Ovary (tissue), 9 donors: ENCODE results near the gene PRXL2C. TPM values are rescaled to one million over a fixed set of nuclear protein-coding genes. Genes with fewer than 3 reads are reported as not detected.
"Not testable (repeated sequence)": the region's sequence is repeated elsewhere in the genome, so short reads cannot be mapped to it uniquely, and the experiment has no call there.

Source experiments
- DNase-seq, 5 donors: peaks; one replicate each; pipeline ENCODE4 v3.0.0-alpha.2; 2019 to 2020
- H3K27ac ChIP-seq, 2 donors: fragments of 200-600 bp; one replicate each; pipeline versions ENCODE4 v1.5.1 to v1.8.0; 2019 to 2022
- H3K27me3 ChIP-seq: fragments of 200-600 bp; one replicate; pipeline ENCODE4 v1.8.0; 2022
- H3K36me3 ChIP-seq: fragments of 200-600 bp; sonication (generic); one replicate; pipeline ENCODE4 v1.5.1; 2019
- H3K4me1 ChIP-seq: one replicate; pipeline ENCODE4 v1.8.1; 2013; ENCODE audit warnings: mild to moderate bottlenecking, moderate library complexity; ENCODE audit not compliant: insufficient read depth
- H3K4me3 ChIP-seq: fragments of 200-600 bp; sonication (generic); one replicate; pipeline ENCODE4 v1.5.1; 2017
- H3K9me3 ChIP-seq, 2 donors: fragments of 200-600 bp in 1 of 2; sonication (generic) in 1 of 2; one replicate each; pipeline versions ENCODE4 v1.5.1 to v1.8.1; 2013 to 2019; ENCODE audit warnings: mild to moderate bottlenecking in 1 of 2, moderate library complexity in 1 of 2
- CTCF ChIP-seq, 3 donors: fragments of 450-650 bp in 2 of 3; fragments of 200-600 bp in 1 of 3; IDR thresholded peaks; one replicate each; pipeline versions ENCODE4 v1.5.1 to v1.8.0; 2016 to 2022; ENCODE audit warnings: antibody characterized with exemption in 3 of 3, mild to moderate bottlenecking in 1 of 3
- EP300 ChIP-seq: sonication (generic); formaldehyde crosslinking; IDR thresholded peaks from one replicate; pipeline ENCODE4 v1.6.1; 2017; ENCODE audit warnings: antibody characterized with exemption
- POLR2A ChIP-seq: fragments of 450-650 bp; IDR thresholded peaks from one replicate; pipeline ENCODE4 v1.6.1; 2017; ENCODE audit warnings: antibody characterized with exemption, mild to moderate bottlenecking, moderate library complexity
- WGBS, 3 donors: extraction: QIAGEN DNeasy Blood & Tissue Kit in 1 of 3; methylation state at CpG; one replicate each; pipeline versions ENCODE4 v1.1.5 to v1.1.7; 2013 to 2017; 5-methylcytosine and 5-hydroxymethylcytosine counted together
- intact Hi-C, 4 donors: fragments of 100-400 bp; cut with DNase I; formaldehyde crosslinking; loops; one replicate each; pipeline versions ENCODE4 v1.11.0 to v1.15.1; 2022 to 2023
- polyA plus RNA-seq, 2 donors: library from polyadenylated mRNA; stranded (reverse); fragments of 200-250 nt in 1 of 2; fragments of 350-450 nt in 1 of 2; fragmentation: Illumina TruSeq in 1 of 2; extraction: RNeasy Lipid Tissue Mini Kit (QIAGEN cat#74804) in 1 of 2; gene quantifications; one replicate each; pipeline ENCODE4 v1.2.3, GENCODE V29; 2013 to 2014
- total RNA-seq, 7 donors: library from RNA; depleted of rRNA in 2 of 7; stranded (reverse); fragments of >200 nt in 2 of 7; fragmentation: NEBNext Ultra II Directional in 3 of 7; extraction: Animal tissue kit (Norgen Biotek cat#: 25700) in 3 of 7; gene quantifications; one replicate each; pipeline versions ENCODE4 v1.1.0 to v1.2.4, GENCODE V29; 2016 to 2023
- donor health status: DM: no; HTN: no; CAD: no; lungs with moderate emphysema.
- donor health status: DM: no; HTN: no; CAD: no.
- donor health status: Bipolar disorder and iron deficiency.
- donor health status: DM: yes; HTN: yes; CAD: no.
- donor health status: DM: no; HTN: no; CAD: no.
- donor health status: DM: yes; HTN: yes; CAD: no.

PRXL2C gene
- total and polyA plus RNA-seq, 9 donors, result 6.6 to 21.2 (median 14.0) TPM

- Histone ChIP-seq H3K36me3 (no peaks in the 10 kb centered on the region), H3K4me3 (peak overlapping the region; percentile 49), H3K27me3 (no peaks in the 10 kb centered on the region), H3K9me3 (no peaks in the 10 kb centered on the region), H3K27ac (peak overlapping the region in 1 of 2 donors; percentile 23), H3K4me1 (no peaks in the 10 kb centered on the region)
- peak; percentile 23 to 52 (median 37) for DNase-seq
- WGBS, 3 donors, result 8 to 30% (median 11%) methylated on average over 20 to 69 of the region's 69 CpGs
- TF ChIP-seq CTCF (IDR thresholded peaks at IDR 0.05) (no peak), POLR2A (no peak), EP300 (no peak)
- intact Hi-C loops, result no loop called here
These were observed 36.7 kb downstream of the PRXL2C start for GRCh38 chr9:96618209-96619123.

DNA sequence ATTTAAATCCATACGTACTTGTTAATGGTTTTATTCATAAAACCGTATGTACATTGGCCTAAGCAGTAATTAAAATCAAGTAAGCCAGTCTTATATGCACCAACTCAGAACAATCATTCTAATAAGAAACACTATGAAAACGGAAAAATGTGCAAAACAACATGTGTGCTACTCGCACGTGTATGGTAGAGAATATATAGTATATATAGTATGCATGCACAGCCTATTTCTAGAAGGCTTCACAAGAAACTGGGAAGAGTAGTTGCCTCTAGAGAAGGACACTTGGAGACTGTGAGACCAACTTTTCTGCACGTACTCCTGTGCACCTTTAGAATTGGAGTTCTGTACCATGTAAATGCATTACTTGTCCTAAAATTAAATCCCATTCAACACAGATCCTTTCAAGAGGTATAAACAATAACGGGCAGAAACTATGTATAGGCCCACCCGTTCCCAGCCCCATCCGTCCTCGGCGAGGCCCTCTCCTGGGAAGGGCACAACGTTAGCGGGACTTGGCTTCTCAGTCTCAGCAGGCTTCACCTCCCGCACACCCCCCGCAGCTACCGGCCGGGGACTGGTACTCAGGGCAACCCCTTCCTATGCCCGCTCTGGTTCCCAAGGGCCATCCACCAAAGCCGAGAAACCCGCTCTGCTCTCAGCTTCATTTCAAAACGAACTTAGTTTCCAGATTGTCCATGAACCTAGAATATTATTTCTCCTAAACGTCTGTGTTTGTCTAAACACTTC, 37.5 kb downstream of the PRXL2C start:
- intact Hi-C loops, result no loop called here
- Histone ChIP-seq H3K9me3 (no peaks in the 10 kb centered on the region), H3K4me1 (no peaks in the 10 kb centered on the region), H3K36me3 (no peaks in the 10 kb centered on the region), H3K4me3 (no peak overlapping the region), H3K27ac (no peak overlapping the region), H3K27me3 (no peaks in the 10 kb centered on the region)
- TF ChIP-seq CTCF (IDR thresholded peaks at IDR 0.05), result no peak
- no peak for TF ChIP-seq POLR2A
- no peak for TF ChIP-seq EP300
- WGBS, 3 donors, result 77 to 78% (median 77%) methylated on average over 22 of the region's 22 CpGs
- DNase-seq, result no peak

- WGBS, 3 donors, result 81 to 86% (median 84%) methylated on average over 7 of the region's 7 CpGs
- H3K27ac ChIP-seq, result no peak overlapping the region
- no peak for DNase-seq
- H3K36me3 ChIP-seq, result no peaks in the 10 kb centered on the region
- no peaks in the 10 kb centered on the region for H3K9me3 ChIP-seq
- no peak for TF ChIP-seq EP300
- no peak overlapping the region for H3K4me3 ChIP-seq
- no peaks in the 10 kb centered on the region for H3K4me1 ChIP-seq
- intact Hi-C loops, result no loop called here
- no peaks in the 10 kb centered on the region for H3K27me3 ChIP-seq
These were observed 38.2 kb downstream of the PRXL2C start for GRCh38 chr9:96616817-96617438.

- intact Hi-C loops, result no loop called here
- Histone ChIP-seq H3K27ac (no peak overlapping the region), H3K4me1 (no peaks in the 10 kb centered on the region), H3K27me3 (no peaks in the 10 kb centered on the region), H3K4me3 (no peak overlapping the region), H3K9me3 (no peaks in the 10 kb centered on the region), H3K36me3 (no peaks in the 10 kb centered on the region)
- no peak for DNase-seq
- 88 to 91% (median 90%) methylated on average over 6 of the region's 6 CpGs for WGBS, 3 donors
- TF ChIP-seq CTCF (IDR thresholded peaks at IDR 0.05) (no peak), EP300 (no peak), POLR2A (no peak)
These were observed 39.7 kb downstream of the PRXL2C start for GRCh38 chr9:96615411-96615810.

DNA sequence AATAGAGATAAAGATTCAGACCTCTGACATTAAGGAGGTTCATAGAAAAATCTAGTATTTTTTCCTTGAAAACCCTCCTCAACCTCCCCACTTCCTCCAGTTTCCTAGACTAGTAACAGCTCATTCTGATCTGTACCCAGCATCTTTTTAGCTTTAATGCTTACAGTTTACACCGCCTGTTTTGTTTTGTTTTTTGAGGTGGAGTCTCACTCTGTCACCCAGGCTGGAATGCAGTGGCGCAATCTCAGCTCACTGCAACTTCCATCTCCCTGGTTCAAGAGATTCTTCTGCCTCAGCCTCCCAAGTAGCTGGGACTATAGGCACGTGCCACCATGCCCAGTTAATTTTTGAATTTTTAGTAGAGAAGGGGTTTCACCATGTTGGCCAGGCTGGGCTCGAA, 40.5 kb downstream of the PRXL2C start:
- WGBS, 3 donors, result 82 to 88% (median 87%) methylated on average over 4 of the region's 4 CpGs
- DNase-seq, H3K27ac ChIP-seq, H3K4me3 ChIP-seq, H3K36me3 ChIP-seq, intact Hi-C loops, H3K27me3 ChIP-seq, H3K9me3 ChIP-seq, H3K4me1 ChIP-seq: not testable (repeated sequence)
